ENCODE results near the gene THAP7. TPM values are rescaled to one million over a fixed set of nuclear protein-coding genes. Genes with fewer than 3 reads are reported as not detected.

The THAP7 gene
- total and polyA plus RNA-seq, 12 donors, result 15.7 to 189 (median 48.6) TPM

DNA sequence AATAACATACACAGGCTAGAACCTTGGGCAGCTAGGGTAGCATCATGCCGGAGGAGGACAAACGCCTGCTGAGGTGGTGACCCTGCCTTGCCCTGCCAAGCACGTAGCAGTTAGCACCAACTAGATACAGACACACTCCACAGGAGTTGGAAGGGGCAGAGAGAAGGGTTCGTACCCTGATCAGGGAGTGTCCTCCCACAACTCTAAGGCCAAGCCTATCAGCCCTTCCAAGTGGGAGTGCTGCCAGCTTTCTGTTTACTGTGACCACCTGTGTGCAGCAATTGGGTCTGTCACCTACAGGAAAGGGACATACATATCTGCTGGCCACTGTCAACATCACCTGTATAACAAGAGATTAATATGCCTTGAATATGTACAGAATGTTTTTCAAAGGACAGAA is 1.9 kb upstream of the THAP7 start:
- Histone ChIP-seq H3K36me3 (replicated peaks in 1 of 2) (peaks cover 0 to 14% of the 10 kb centered on the region in 2 donors), H3K4me1 (replicated peaks in 1 of 2) (peaks cover 23 to 28% of the 10 kb centered on the region in 2 donors), H3K27me3 (no peaks in the 10 kb centered on the region), H3K27ac (no peak overlapping the region), H3K9me3 (replicated peaks in 1 of 3) (no peaks in the 10 kb centered on the region), H3K4me3 (no peak overlapping the region)
- WGBS, 4 donors, result 73 to 89% (median 79%) methylated on average over 4 of the region's 4 CpGs
- intact Hi-C loops (cut with DNase I), result no loop called here
- no peak for DNase-seq
- TF ChIP-seq, protein P1, sequence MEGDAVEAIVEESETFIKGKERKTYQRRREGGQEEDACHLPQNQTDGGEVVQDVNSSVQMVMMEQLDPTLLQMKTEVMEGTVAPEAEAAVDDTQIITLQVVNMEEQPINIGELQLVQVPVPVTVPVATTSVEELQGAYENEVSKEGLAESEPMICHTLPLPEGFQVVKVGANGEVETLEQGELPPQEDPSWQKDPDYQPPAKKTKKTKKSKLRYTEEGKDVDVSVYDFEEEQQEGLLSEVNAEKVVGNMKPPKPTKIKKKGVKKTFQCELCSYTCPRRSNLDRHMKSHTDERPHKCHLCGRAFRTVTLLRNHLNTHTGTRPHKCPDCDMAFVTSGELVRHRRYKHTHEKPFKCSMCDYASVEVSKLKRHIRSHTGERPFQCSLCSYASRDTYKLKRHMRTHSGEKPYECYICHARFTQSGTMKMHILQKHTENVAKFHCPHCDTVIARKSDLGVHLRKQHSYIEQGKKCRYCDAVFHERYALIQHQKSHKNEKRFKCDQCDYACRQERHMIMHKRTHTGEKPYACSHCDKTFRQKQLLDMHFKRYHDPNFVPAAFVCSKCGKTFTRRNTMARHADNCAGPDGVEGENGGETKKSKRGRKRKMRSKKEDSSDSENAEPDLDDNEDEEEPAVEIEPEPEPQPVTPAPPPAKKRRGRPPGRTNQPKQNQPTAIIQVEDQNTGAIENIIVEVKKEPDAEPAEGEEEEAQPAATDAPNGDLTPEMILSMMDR (IDR thresholded peaks at IDR 0.05), result no peak
- TF ChIP-seq POLR2A (IDR thresholded peaks at IDR 0.05), result no peak

DNA sequence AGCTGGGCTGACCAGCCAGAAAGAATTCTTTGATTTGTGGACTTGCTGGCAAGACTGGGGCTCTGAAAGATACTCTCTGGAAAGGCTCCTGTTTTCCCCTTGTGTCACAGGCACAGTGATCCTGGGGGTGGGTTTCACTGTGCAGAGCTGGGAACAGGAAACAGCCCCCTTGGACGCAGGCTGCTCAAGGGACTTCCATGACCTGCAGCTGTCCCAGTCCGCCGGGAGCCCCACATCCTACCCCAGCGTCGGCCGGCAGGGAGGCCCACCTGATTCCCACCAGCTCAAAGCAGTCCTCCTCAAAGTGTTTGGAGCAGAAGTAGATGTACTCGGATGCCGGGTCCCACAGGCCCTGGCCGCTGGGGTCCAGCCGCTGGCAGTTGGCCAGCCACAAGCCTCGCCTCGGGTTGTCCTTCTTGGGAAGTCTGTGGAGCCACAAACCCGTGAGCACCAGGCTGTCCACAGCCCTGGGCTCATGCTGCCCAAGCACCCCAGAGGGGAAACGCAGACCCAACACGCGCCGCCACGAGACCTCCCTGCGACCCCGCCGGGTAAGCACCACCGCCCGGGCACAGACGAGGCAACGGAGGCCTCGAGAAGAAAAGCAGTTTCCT is 824 bp downstream of the THAP7 start:
- intact Hi-C loops (cut with DNase I), result no loop called here
- Histone ChIP-seq H3K4me3 (peak overlapping the region; percentile 33 to 88 (median 68)), H3K36me3 (replicated peaks in 1 of 2) (peaks cover 0 to 18% of the 10 kb centered on the region in 2 donors), H3K27me3 (no peaks in the 10 kb centered on the region), H3K27ac (peak overlapping the region; percentile 94 to 100 (median 97)), H3K9me3 (replicated peaks in 1 of 3) (no peaks in the 10 kb centered on the region), H3K4me1 (replicated peaks in 1 of 2) (peaks cover 23 to 28% of the 10 kb centered on the region in 2 donors)
- TF ChIP-seq, protein P1 (IDR thresholded peaks at IDR 0.05), result no peak
- WGBS, 4 donors, result 0 to 2% (median 1%) methylated on average over 1 to 26 of the region's 26 CpGs; no CpG with 5 or more reads in 1 of the 4 donors
- peak in 2 of 7 donors; percentile 27 to 45 for DNase-seq

DNA sequence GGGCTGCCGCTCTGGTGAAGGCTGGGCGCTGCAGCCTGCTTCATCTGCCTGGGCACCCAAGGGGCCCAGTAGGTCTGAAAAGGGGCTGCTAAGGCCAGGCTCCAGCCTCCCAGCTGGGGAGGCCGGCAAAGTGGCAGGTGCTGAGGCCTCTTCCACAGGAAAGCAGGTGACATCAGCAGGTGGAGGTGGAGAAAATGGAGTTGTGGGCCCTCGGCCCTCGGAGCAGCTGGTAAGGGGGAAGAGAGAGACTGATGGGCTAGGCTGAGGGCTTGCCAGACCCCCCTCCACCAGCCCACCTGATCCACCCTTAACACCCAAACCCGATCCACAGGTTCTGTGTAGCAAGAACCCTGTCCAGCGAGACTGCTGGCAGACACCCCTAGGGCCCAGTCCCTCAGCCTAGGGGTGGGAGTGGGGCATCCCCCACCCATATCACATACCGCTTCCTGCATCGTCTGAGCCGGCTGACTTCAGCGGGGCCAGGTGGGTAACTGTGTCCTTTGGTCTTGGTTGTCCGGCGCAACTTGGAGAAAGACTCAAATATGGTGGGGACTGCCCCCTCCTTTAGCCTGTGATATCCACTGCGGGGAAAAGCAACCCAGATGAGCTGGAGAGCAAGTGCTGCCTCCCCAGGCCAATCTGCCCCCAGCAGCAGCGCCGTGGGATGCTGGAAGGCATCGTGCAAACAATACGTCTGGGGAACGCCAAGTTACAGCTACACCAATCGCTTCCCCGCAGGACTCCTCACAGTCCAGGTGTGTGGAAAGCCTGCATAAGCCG is 1.5 kb downstream of the THAP7 start:
- H3K9me3 ChIP-seq (replicated peaks in 1 of 3), result no peaks in the 10 kb centered on the region
- DNase-seq, result no peak
- H3K36me3 ChIP-seq (replicated peaks in 1 of 2), result peaks cover 0 to 23% of the 10 kb centered on the region in 2 donors
- 47 to 62% (median 56%) methylated on average over 9 to 22 of the region's 22 CpGs for WGBS, 4 donors
- peak overlapping the region in 2 of 4 donors; percentile 33 to 60 for H3K4me3 ChIP-seq
- intact Hi-C loops (cut with DNase I), result no loop called here
- H3K27me3 ChIP-seq, result no peaks in the 10 kb centered on the region
- TF ChIP-seq, protein P1 (IDR thresholded peaks at IDR 0.05), result no peak
- TF ChIP-seq POLR2A (IDR thresholded peaks at IDR 0.05), result no peak
- peak overlapping the region in 4 of 5 donors; percentile 94 to 98 (median 96) for H3K27ac ChIP-seq
- H3K4me1 ChIP-seq (replicated peaks in 1 of 2), result peaks cover 23 to 28% of the 10 kb centered on the region in 2 donors

DNA sequence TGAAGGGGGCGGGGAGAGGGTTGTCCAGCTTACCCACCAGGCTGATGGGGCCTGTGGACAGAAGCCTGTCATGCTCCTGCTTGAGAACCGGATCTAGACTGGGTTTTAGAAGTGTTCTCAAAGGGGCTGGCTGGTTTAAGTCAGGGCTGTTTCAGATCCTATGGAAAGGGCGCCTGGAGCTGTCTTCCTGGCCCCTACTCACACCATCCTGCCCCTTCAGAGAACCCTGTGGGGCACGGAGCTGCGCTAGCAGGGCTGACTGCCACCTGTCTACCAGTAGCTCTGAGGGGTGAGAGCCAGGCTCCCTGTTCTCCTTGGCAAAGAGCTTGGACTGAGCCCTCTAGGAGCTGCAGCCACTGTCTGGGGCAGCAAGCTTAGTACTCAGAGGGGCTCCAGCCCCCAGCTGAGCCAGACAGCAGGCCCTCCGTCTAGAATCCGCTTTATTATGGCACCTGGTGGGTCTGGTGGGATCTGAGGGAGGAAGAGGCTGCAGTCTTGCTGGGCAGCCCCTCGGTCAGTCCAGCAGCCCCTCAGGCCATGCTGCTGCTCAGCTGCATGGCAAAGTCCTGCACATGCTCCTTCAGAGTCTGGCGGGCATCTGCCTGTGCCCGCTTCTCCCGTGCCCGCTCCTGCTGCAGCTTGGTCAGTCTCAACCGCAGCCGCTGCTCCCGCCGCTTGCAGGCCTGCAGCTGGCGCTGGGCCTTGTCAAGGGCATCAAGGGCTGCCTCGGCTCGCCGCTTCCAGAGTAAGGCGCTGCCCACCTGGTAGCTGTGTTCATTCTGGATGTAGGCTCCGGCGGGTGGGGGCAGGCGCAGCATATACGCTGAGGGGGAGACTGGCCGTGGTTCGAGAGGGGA is 2.3 kb downstream of the THAP7 start:
- no peak overlapping the region for H3K4me3 ChIP-seq
- H3K9me3 ChIP-seq (replicated peaks in 1 of 3), result no peaks in the 10 kb centered on the region
- H3K27ac ChIP-seq, result peak overlapping the region in 2 of 5 donors; percentile 97 to 98
- H3K36me3 ChIP-seq (replicated peaks in 1 of 2), result peaks cover 0 to 26% of the 10 kb centered on the region in 2 donors
- WGBS, 4 donors, result 78 to 91% (median 89%) methylated on average over 8 to 27 of the region's 27 CpGs
- intact Hi-C loops (cut with DNase I), result no loop called here
- no peak for DNase-seq
- TF ChIP-seq POLR2A (IDR thresholded peaks at IDR 0.05), result no peak
- TF ChIP-seq, protein P1 (IDR thresholded peaks at IDR 0.05), result no peak
- no peaks in the 10 kb centered on the region for H3K27me3 ChIP-seq
- H3K4me1 ChIP-seq (replicated peaks in 1 of 2), result peaks cover 23 to 28% of the 10 kb centered on the region in 2 donors

Measured in adrenal gland (tissue), 12 donors.